Breast epithelium (tissue), 4 donors: Measurements from ENCODE around the gene ANO3. TPM values are rescaled to one million over a fixed set of nuclear protein-coding genes. Genes with fewer than 3 reads are reported as not detected.

Source experiments
- DNase-seq, 2 donors: peaks; one replicate each; pipeline ENCODE4 v3.0.0-alpha.2; 2019; ENCODE audit warnings: low spot score in 2 of 2
- H3K27ac ChIP-seq, 2 donors: fragments of 200-600 bp; sonication (generic) in 1 of 2; one replicate each; pipeline ENCODE4 v1.5.1; 2016 to 2019; ENCODE audit warnings: mild to moderate bottlenecking in 1 of 2
- H3K27me3 ChIP-seq, 2 donors: fragments of 200-600 bp; sonication (generic) in 1 of 2; one replicate each; pipeline versions ENCODE4 v1.5.1 to v1.6.0; 2017 to 2019; ENCODE audit warnings: control low read depth in 1 of 2, mild to moderate bottlenecking in 1 of 2
- H3K36me3 ChIP-seq: fragments of 200-600 bp; one replicate; pipeline ENCODE4 v1.5.1; 2019
- H3K4me1 ChIP-seq, 2 donors: fragments of 200-600 bp; sonication (generic); one replicate each; pipeline ENCODE4 v1.5.1; 2016 to 2019; ENCODE audit warnings: control low read depth in 1 of 2
- H3K4me3 ChIP-seq, 3 donors: fragments of 200-600 bp; sonication (generic); 1 replicate in 2 of 3; 2 replicates in 1 of 3; pipeline ENCODE4 v1.5.1; 2016 to 2019; ENCODE audit warnings: mild to moderate bottlenecking in 3 of 3, moderate library complexity in 2 of 3
- H3K9me3 ChIP-seq, 2 donors: fragments of 200-600 bp; sonication (generic) in 1 of 2; one replicate each; pipeline ENCODE4 v1.5.1; 2016 to 2019; ENCODE audit warnings: control low read depth in 1 of 2
- POLR2A ChIP-seq: fragments of 450-650 bp; IDR thresholded peaks from one replicate; pipeline ENCODE4 v1.6.1; 2016; ENCODE audit warnings: antibody characterized with exemption, mild to moderate bottlenecking, moderate library complexity
- POLR2AphosphoS5 ChIP-seq, 3 donors: sonication (generic); formaldehyde crosslinking; IDR thresholded peaks; one replicate each; pipeline ENCODE4 v1.6.1; 2017; ENCODE audit warnings: antibody characterized with exemption in 3 of 3
- intact Hi-C: fragments of 100-400 bp; cut with DNase I; formaldehyde crosslinking; loops from one replicate; pipeline ENCODE4 v1.15.1; 2023; ENCODE audit warnings: low total_unique reads
- total RNA-seq, 3 donors: library from RNA; depleted of rRNA; stranded (reverse); fragments of >200 nt; gene quantifications; one replicate each; pipeline ENCODE4 v1.1.0, GENCODE V29; 2016
- TF ChIP-seq, protein P1 (sequence below), 3 donors: fragments of 450-650 bp; IDR thresholded peaks; one replicate each; pipeline ENCODE4 v1.5.1; 2016 to 2017; ENCODE audit warnings: antibody characterized with exemption in 3 of 3, mild to moderate bottlenecking in 3 of 3, moderate library complexity in 3 of 3

The ANO3 gene
- total RNA-seq, 3 donors from 2014 or later, result 0.29 to 9.0 (median 0.66) TPM

DNA sequence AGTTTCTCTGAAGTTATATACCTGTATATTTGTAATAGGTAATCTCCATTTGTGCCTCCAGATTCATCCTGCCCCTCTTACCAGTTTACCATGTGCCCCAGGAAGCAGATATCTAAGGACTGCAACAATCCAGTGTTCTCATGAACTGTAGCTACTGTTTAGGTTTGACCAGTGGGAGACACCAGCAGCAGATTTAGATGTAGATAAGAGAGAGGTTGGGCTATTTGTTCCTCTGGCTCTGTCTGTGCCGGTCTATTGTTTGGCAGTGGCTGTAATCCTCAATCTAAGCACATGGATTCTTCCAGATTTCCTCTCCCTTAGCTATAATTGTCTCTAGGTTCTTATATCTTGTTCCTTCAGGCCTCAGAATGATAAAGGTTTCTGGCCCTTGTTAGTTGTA lies 88.4 kb downstream of the ANO3 start:
- H3K27ac ChIP-seq, result no peak overlapping the region
- no peaks in the 10 kb centered on the region for H3K27me3 ChIP-seq
- DNase-seq, result no peak
- TF ChIP-seq, protein P1, sequence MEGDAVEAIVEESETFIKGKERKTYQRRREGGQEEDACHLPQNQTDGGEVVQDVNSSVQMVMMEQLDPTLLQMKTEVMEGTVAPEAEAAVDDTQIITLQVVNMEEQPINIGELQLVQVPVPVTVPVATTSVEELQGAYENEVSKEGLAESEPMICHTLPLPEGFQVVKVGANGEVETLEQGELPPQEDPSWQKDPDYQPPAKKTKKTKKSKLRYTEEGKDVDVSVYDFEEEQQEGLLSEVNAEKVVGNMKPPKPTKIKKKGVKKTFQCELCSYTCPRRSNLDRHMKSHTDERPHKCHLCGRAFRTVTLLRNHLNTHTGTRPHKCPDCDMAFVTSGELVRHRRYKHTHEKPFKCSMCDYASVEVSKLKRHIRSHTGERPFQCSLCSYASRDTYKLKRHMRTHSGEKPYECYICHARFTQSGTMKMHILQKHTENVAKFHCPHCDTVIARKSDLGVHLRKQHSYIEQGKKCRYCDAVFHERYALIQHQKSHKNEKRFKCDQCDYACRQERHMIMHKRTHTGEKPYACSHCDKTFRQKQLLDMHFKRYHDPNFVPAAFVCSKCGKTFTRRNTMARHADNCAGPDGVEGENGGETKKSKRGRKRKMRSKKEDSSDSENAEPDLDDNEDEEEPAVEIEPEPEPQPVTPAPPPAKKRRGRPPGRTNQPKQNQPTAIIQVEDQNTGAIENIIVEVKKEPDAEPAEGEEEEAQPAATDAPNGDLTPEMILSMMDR (IDR thresholded peaks at IDR 0.05), result no peak
- TF ChIP-seq POLR2AphosphoS5 (IDR thresholded peaks at IDR 0.05) (no peak), POLR2A (no peak)
- no peak overlapping the region for H3K4me3 ChIP-seq
- no peaks in the 10 kb centered on the region for H3K4me1 ChIP-seq
- H3K36me3 ChIP-seq, result peaks cover 6% of the 10 kb centered on the region
- intact Hi-C loops, result no loop called here
- H3K9me3 ChIP-seq, result no peaks in the 10 kb centered on the region

GRCh38 chr11:26424255-26424654 lies 92.3 kb downstream of the ANO3 start:
- no peaks in the 10 kb centered on the region for H3K36me3 ChIP-seq
- no peaks in the 10 kb centered on the region for H3K9me3 ChIP-seq
- intact Hi-C loops, result no loop called here
- no peaks in the 10 kb centered on the region for H3K4me1 ChIP-seq
- H3K27ac ChIP-seq, result no peak overlapping the region
- DNase-seq, result no peak
- no peaks in the 10 kb centered on the region for H3K27me3 ChIP-seq
- H3K4me3 ChIP-seq, result no peak overlapping the region
- TF ChIP-seq POLR2AphosphoS5 (IDR thresholded peaks at IDR 0.05) (no peak), POLR2A (no peak)
- TF ChIP-seq, protein P1 (IDR thresholded peaks at IDR 0.05), result no peak

- intact Hi-C loops, result no loop called here
- DNase-seq, result no peak
- H3K27ac ChIP-seq, result no peak overlapping the region
These were observed 107.9 kb downstream of the ANO3 start for GRCh38 chr11:26439854-26440253.

DNA sequence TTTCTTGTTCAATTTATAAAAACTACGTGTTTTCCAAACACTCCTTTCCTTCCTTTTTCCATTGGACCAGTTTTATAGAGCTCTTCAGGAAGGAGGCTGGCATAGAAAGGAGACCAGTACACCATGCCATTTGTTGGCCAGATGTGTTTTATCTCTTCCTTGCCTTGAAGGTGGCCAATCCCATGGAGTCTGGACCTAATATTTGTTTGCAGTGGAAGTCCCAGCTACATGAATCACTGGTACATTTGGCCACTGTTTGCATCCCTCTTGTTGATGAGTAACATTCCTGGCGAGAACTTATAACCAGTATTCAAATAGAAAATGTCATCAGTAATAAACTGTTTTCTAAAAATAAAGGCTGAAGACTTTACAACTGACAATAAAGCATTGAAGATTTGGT lies 110.2 kb downstream of the ANO3 start:
- Histone ChIP-seq H3K4me1 (no peaks in the 10 kb centered on the region), H3K27ac (no peak overlapping the region), H3K27me3 (no peaks in the 10 kb centered on the region), H3K36me3 (no peaks in the 10 kb centered on the region), H3K9me3 (no peaks in the 10 kb centered on the region), H3K4me3 (no peak overlapping the region)
- TF ChIP-seq, protein P1 (IDR thresholded peaks at IDR 0.05), result no peak
- TF ChIP-seq POLR2A (no peak), POLR2AphosphoS5 (IDR thresholded peaks at IDR 0.05) (no peak)
- DNase-seq, result no peak
- intact Hi-C loops, result no loop called here

More at GRCh38 chr11:26439854-26440253, 107.9 kb downstream of the ANO3 start:
- no peaks in the 10 kb centered on the region for H3K4me1 ChIP-seq
- TF ChIP-seq, protein P1 (IDR thresholded peaks at IDR 0.05), result no peak
- TF ChIP-seq POLR2A (no peak), POLR2AphosphoS5 (IDR thresholded peaks at IDR 0.05) (no peak)
- H3K4me3 ChIP-seq, result no peak overlapping the region
- H3K9me3 ChIP-seq, result no peaks in the 10 kb centered on the region
- H3K36me3 ChIP-seq, result no peaks in the 10 kb centered on the region
- no peaks in the 10 kb centered on the region for H3K27me3 ChIP-seq

DNA sequence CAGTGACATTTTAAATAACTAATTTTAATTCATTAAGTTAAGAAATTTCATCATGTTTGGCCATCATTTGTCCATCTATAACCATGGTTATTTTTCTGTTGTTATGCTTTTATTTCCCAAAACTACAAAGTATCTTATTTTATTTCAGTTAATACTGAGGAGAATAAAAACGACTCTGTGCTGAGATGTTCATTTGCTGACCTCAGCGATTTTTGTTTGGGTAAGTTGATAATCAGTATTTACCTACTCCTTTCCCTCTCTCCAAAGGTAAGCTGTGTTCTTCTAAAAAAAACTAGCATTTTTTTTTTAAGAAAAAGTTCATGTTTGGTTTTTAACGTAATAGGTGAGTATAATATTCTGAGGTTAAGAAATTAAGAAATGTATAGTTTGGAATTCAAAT lies 111.7 kb downstream of the ANO3 start:
- no peak for DNase-seq
- Histone ChIP-seq H3K27me3 (no peaks in the 10 kb centered on the region), H3K27ac (no peak overlapping the region), H3K9me3 (no peaks in the 10 kb centered on the region), H3K4me3 (no peak overlapping the region), H3K4me1 (no peaks in the 10 kb centered on the region), H3K36me3 (no peaks in the 10 kb centered on the region)
- intact Hi-C loops, result no loop called here
- TF ChIP-seq, protein P1 (IDR thresholded peaks at IDR 0.05), result no peak
- TF ChIP-seq POLR2AphosphoS5 (IDR thresholded peaks at IDR 0.05) (no peak), POLR2A (no peak)
